Stromal cell of bone marrow (primary cell): ENCODE results near the gene OLIG1.

Source experiments
- DNase-seq: peaks from one replicate; pipeline ENCODE4 v3.0.0-alpha.2; 2012; ENCODE audit warnings: low read depth

The OLIG1 gene

DNA sequence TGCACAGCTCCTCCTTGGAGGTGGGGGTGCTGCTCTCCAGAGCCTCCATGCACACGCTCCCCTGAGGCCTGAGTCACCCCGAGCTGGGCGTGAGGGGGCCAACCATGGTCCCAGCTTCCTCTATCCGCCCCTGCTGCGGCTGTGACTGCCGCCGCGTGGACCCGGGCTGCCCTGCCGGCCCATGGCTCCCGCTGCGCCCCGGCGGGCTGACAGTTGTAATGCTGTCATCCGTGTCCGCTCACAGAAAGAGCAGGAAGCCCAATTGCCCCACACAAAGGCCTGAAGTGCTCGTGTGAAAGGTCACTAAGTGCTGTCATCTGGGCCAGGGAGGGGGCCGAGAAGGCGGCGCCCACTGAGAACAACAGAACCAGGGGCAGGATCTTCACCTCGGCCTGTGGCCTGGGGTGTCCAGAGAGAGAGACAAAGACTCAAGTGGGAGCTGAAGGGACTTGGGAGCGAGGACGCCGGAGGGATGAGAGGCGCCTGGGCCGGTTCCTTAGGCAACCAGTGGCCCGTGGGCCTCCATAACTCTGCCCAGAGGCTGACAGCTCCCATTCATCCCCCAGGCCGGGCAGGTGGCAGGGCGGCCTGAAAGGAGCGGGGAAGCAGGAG lies 31.5 kb downstream of the OLIG1 start:
- no peak for DNase-seq

GRCh38 chr21:33105088-33105487 lies 35.1 kb downstream of the OLIG1 start:
- DNase-seq: no peak

GRCh38 chr21:33108228-33108627 lies 38.3 kb downstream of the OLIG1 start:
- DNase-seq: no peak

- DNase-seq: no peak
Observed at GRCh38 chr21:33109574-33110339, 39.8 kb downstream of the OLIG1 start.

GRCh38 chr21:33110340-33110715 lies 40.4 kb downstream of the OLIG1 start:
- DNase-seq: no peak

GRCh38 chr21:33111577-33111976 lies 41.6 kb downstream of the OLIG1 start:
- DNase-seq: no peak

GRCh38 chr21:33112151-33112550 lies 42.2 kb downstream of the OLIG1 start:
- DNase-seq: no peak

GRCh38 chr21:33112681-33113080 lies 42.7 kb downstream of the OLIG1 start:
- no peak for DNase-seq

- no peak for DNase-seq
Observed at GRCh38 chr21:33113131-33113530, 43.2 kb downstream of the OLIG1 start.

- no peak for DNase-seq
Observed at GRCh38 chr21:33114276-33114675, 44.3 kb downstream of the OLIG1 start.

DNA sequence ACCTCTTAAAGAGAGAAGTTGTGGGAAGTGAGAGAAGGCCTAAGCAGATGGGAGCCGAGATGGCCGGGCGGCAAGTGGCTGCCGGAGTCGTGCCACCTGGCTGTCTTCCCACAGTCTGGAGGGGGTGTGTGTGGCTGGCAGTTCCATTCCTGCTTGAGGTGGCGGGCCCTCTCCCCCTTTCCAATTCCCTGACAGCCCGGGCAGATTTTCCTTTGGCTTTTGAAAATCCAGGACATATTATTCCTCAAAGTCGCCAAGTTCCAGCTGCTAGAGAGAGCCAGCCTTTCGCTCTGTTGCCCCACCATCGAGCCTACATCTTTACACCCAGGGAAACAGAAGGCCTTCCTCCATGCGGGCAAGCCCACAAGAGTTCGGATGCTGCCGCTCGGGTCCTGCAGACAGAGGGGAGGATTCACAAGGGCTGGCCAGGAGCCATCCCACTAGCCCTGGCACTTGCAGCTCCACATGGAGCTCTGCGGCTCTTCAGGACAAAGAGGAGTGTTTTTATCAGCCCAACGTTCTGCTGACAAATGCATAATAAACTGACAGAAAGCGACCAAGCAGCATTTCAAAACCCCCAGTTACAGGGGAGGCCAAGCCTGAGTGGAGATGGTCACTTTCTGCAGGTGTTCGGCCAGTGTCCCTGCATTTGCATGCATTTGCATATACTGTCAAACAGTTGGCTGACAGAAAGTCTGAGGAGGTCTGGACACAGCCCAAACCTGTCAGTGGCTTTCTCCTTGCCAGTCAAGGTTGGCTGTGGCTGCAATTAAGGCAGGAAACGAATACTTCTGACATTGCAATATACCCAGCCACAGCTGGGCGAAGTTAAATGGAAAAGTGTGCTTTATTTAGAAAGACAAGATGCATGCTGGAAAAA lies 45.9 kb downstream of the OLIG1 start:
- DNase-seq: no peak

GRCh38 chr21:33116676-33117075 lies 46.7 kb downstream of the OLIG1 start:
- DNase-seq: no peak

DNA sequence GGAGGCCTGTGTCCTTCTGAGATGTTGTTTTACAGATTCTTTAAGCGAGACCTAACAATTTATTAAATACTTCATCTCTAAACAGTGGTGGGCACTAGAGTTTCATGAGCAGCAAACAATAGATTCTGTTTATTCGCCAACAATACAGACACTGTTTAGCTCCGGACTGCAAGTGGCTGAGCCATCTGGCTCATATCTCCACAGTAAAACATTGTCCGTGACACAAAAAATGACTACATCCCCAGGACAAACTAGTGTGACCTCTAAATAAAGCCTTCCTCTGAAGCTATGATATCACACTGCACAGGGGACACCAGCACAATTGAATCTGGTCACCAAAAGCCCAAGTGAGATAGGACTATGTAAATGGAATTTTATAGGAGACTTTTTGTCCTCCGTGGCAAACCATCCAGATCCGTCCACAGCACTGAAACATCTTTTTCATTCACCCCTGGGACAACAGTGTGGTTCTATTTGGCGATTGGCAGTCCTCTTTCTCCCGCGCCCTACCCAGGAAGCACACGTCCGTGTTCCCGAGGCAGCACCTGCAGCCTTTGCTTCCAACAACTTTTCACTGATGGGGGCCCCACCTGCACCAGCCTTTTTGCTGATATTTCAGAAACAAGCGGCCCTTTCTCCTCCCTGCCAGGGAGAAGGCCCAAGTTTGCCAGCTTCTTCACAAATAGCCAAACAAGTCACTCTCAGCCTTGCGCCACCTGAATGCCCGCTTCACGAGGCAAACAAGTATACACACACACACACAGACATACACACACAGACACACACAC lies 47.4 kb downstream of the OLIG1 start:
- no peak for DNase-seq
